Subcutaneous abdominal adipose tissue (tissue), 5 donors: ENCODE measurements around the gene TADA3.

ENCODE experiments used
- H3K27ac ChIP-seq: one replicate; pipeline ENCODE4 v1.7.0; 2013; ENCODE audit warnings: low read depth, mild to moderate bottlenecking, inconsistent platforms, low read length, moderate library complexity
- H3K27me3 ChIP-seq, 5 donors: one replicate each; pipeline ENCODE4 v1.7.0; 2013; ENCODE audit warnings: low read length in 5 of 5, inconsistent platforms in 1 of 5; ENCODE audit not compliant: control insufficient read depth in 5 of 5, insufficient read depth in 4 of 5
- H3K36me3 ChIP-seq, 5 donors: one replicate each; pipeline ENCODE4 v1.7.0; 2013; ENCODE audit warnings: low read length in 5 of 5; ENCODE audit not compliant: control insufficient read depth in 5 of 5, insufficient read depth in 5 of 5
- H3K4me1 ChIP-seq, 5 donors: one replicate each; pipeline ENCODE4 v1.7.0; 2013; ENCODE audit warnings: low read length in 5 of 5, mild to moderate bottlenecking in 3 of 5, moderate library complexity in 1 of 5; ENCODE audit not compliant: control insufficient read depth in 5 of 5, insufficient read depth in 5 of 5
- H3K4me3 ChIP-seq, 5 donors: one replicate each; pipeline ENCODE4 v1.7.0; 2013; ENCODE audit warnings: low read length in 5 of 5, low read depth in 1 of 5
- H3K9ac ChIP-seq, 5 donors: one replicate each; pipeline ENCODE4 v1.7.0; 2013; ENCODE audit warnings: low read length in 5 of 5, mild to moderate bottlenecking in 4 of 5, moderate library complexity in 3 of 5
- H3K9me3 ChIP-seq, 5 donors: one replicate each; pipeline ENCODE4 v1.7.0; 2013; ENCODE audit warnings: low read length in 5 of 5; ENCODE audit not compliant: control insufficient read depth in 5 of 5
- donor health status: healthy.
- donor health status: healthy.
- donor health status: healthy.
- donor health status: healthy.
- donor health status: healthy.

Gene TADA3

DNA sequence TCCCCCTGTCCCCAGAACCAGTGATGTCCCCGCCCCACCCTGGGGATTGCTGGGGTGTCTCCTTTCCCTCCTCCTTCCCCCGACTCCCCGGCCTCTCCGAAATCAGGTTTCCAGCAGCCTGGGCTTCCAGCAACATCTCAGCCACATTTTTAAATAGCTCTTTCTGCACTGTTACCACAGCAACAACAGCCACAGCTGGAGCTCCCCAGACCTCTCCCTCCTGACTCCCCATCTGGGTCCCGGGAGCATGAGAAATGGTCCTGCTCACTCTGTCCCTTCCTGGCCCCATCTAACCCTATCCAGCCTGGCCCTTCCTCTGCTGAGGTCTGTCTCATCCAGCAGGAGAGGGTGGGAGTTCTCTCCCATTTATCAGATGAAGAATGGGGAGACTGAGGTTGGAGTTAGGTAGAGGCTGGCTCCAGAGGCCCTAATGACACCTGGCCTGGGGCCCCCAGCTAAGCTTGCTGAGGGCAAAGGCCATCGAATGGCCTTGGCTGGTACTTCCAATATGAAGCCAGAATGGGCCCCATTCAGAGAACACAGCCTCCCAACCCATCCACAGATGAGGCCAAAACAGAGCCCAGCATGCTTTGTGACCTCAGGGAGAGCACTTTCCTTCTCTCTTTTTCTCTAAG lies 24.0 kb downstream of the TADA3 start:
- H3K4me3 ChIP-seq: peak overlapping the region; percentile 69 to 84 (median 81)

GRCh38 chr3:9767418-9767817 lies 24.9 kb downstream of the TADA3 start:
- H3K27me3 ChIP-seq: no peaks in the 10 kb centered on the region
- H3K9me3 ChIP-seq: no peaks in the 10 kb centered on the region
- peaks cover 2 to 29% (median 28%) of the 10 kb centered on the region in 5 donors for H3K36me3 ChIP-seq
- peak overlapping the region in 4 of 5 donors; percentile 11 to 90 (median 44) for H3K9ac ChIP-seq
- H3K4me3 ChIP-seq: peak overlapping the region in 2 of 5 donors; percentile 4 to 17
- peak overlapping the region; percentile 60 for H3K27ac ChIP-seq
- peaks cover 13 to 55% (median 49%) of the 10 kb centered on the region in 5 donors for H3K4me1 ChIP-seq

More for the DNA sequence above, 24.0 kb downstream of the TADA3 start:
- peaks cover 13 to 55% (median 49%) of the 10 kb centered on the region in 5 donors for H3K4me1 ChIP-seq
- peak overlapping the region; percentile 42 to 90 (median 77) for H3K9ac ChIP-seq
- peak overlapping the region; percentile 97 for H3K27ac ChIP-seq
- peaks cover 2 to 21% (median 20%) of the 10 kb centered on the region in 5 donors for H3K36me3 ChIP-seq
- no peaks in the 10 kb centered on the region for H3K27me3 ChIP-seq
- no peaks in the 10 kb centered on the region for H3K9me3 ChIP-seq

GRCh38 chr3:9765865-9766264 lies 26.4 kb downstream of the TADA3 start:
- peaks cover 2 to 44% (median 41%) of the 10 kb centered on the region in 5 donors for H3K36me3 ChIP-seq
- H3K9me3 ChIP-seq: no peaks in the 10 kb centered on the region
- H3K4me1 ChIP-seq: peaks cover 10 to 46% (median 42%) of the 10 kb centered on the region in 5 donors
- no peak overlapping the region for H3K27ac ChIP-seq
- no peak overlapping the region for H3K9ac ChIP-seq
- no peaks in the 10 kb centered on the region for H3K27me3 ChIP-seq
- H3K4me3 ChIP-seq: no peak overlapping the region

DNA sequence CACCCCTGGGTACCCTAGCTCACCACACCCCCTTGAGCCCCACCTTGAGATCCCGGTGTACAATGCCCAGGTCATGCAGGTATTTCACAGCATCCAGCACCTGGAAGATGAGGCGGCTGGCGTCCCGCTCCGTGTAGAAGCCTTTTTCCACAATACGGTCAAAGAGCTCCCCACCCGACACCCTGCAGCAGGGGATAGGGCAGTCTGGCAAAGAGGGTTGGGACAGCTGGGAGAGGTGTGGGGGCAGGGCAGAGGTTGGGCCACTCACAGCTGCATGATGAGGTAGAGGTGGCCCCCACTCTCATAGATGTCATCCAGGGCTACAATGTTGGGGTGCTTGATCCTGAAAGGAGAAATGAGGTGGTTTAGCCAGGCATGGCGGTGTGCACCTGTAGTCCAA lies 29.4 kb downstream of the TADA3 start:
- H3K27me3 ChIP-seq: no peaks in the 10 kb centered on the region
- no peak overlapping the region for H3K27ac ChIP-seq
- no peaks in the 10 kb centered on the region for H3K9me3 ChIP-seq
- H3K9ac ChIP-seq: no peak overlapping the region
- peaks cover 6 to 72% (median 68%) of the 10 kb centered on the region in 5 donors for H3K36me3 ChIP-seq
- H3K4me1 ChIP-seq: peaks cover 0 to 16% (median 14%) of the 10 kb centered on the region in 5 donors
- no peak overlapping the region for H3K4me3 ChIP-seq

GRCh38 chr3:9761919-9762318 lies 30.4 kb downstream of the TADA3 start:
- no peaks in the 10 kb centered on the region for H3K9me3 ChIP-seq
- no peaks in the 10 kb centered on the region for H3K27me3 ChIP-seq
- no peak overlapping the region for H3K4me3 ChIP-seq
- no peak overlapping the region for H3K27ac ChIP-seq
- H3K9ac ChIP-seq: peak overlapping the region in 1 of 5 donors; percentile 15
- peaks cover 7 to 81% (median 75%) of the 10 kb centered on the region in 5 donors for H3K36me3 ChIP-seq
- peaks cover 0 to 6% (median 5%) of the 10 kb centered on the region in 5 donors for H3K4me1 ChIP-seq

DNA sequence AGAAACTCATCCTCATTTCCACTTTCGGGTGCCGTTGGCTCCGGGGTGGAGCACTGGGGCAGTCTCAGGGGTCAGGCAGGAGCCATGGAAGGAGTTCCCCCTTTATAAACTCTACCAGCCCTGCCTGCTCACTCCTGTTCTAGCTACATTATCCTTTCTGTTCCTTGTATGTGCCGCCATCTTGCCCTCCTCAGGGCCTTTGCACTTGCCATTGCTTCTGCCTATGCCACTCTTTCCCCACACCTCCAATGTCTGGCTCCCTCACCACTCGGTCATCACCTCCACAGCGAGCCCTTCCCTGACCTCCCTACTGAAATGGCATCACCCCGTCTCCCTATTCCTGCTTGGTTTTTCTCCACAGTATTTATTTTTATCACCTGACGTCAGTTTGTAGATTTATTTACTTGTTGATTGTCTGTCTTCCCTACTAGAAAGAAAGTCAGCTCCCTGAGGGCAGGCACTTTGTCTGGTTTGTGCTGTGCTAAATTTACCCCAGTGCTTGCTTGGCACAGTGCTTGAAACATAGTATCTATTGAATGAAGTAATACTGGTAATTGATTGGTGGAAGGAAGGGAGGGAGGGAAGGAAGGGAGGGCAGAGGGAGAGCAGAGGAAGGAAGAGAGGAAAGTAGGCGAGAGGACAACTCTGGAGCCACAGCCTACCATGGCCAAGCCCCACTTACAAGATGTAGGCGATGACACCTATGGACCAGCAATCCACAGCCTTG lies 31.3 kb downstream of the TADA3 start:
- H3K9ac ChIP-seq: no peak overlapping the region
- no peaks in the 10 kb centered on the region for H3K9me3 ChIP-seq
- H3K4me3 ChIP-seq: no peak overlapping the region
- no peak overlapping the region for H3K27ac ChIP-seq
- peaks cover 0 to 2% (median 0%) of the 10 kb centered on the region in 5 donors for H3K4me1 ChIP-seq
- no peaks in the 10 kb centered on the region for H3K27me3 ChIP-seq
- H3K36me3 ChIP-seq: peaks cover 7 to 88% (median 80%) of the 10 kb centered on the region in 5 donors

- H3K9me3 ChIP-seq: no peaks in the 10 kb centered on the region
- peaks cover 0 to 13% (median 10%) of the 10 kb centered on the region in 5 donors for H3K4me1 ChIP-seq
- H3K4me3 ChIP-seq: no peak overlapping the region
- H3K27ac ChIP-seq: no peak overlapping the region
- peaks cover 5 to 88% (median 63%) of the 10 kb centered on the region in 5 donors for H3K36me3 ChIP-seq
- H3K9ac ChIP-seq: no peak overlapping the region
- H3K27me3 ChIP-seq: no peaks in the 10 kb centered on the region
Observed at GRCh38 chr3:9757427-9757826, 34.8 kb downstream of the TADA3 start.

DNA sequence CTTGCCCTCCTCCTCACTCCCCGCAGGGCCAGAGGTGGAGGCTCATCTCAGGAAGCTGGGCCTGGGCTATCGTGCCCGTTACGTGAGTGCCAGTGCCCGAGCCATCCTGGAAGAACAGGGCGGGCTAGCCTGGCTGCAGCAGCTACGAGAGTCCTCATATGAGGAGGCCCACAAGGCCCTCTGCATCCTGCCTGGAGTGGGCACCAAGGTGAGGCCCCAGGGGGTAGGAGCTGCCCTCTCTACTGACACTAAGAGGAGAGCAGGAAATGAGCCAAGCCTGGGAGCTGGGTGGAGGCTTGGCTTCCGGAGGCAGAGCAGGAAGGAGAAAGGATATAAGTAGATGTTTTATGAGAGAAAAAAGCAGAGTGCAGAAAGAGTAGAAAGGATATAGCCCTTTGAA lies 37.6 kb downstream of the TADA3 start:
- H3K36me3 ChIP-seq: peaks cover 5 to 73% (median 50%) of the 10 kb centered on the region in 5 donors
- H3K9me3 ChIP-seq: no peaks in the 10 kb centered on the region
- peaks cover 6 to 33% (median 27%) of the 10 kb centered on the region in 5 donors for H3K4me1 ChIP-seq
- no peaks in the 10 kb centered on the region for H3K27me3 ChIP-seq
- H3K9ac ChIP-seq: peak overlapping the region in 3 of 5 donors; percentile 21 to 44 (median 28)
- H3K27ac ChIP-seq: peak overlapping the region; percentile 52
- H3K4me3 ChIP-seq: no peak overlapping the region

DNA sequence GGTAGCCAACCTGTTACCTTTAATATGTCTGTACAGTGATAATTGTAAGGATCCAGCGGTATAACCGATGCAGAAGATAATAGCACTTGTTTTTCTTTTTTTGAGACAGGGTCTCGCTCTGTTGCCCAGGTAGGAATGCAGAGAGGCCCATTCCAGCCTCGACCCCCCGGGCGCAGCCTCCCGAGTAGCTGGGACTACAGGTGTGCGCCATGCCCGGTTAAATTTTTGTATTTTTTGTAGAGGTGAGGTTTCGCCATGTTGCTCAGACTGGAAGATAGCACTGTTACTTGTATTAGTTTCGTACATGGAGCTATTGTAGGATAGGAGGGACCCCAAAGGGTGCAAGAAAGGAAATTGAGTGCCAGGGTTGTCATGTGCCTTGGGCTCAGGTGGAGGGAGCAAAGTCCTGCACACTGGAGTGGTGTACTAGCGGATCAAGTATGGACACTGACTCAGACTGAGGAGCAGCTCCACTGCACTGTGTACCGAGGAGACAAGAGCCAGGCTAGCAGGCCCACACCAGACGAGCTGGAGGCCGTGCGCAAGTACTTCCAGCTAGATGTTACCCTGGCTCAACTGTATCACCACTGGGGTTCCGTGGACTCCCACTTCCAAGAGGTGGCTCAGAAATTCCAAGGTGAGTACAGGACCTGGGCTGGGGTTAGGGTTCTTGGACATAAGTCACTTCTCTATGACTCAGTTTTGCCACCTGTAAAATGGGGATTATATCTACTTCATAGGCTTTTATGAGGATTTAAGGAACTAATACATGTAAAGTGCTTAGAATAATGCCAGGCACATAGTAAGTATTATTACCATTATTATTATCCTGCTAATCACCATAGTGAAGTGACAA lies 41.5 kb downstream of the TADA3 start:
- H3K36me3 ChIP-seq: peaks cover 3 to 62% (median 40%) of the 10 kb centered on the region in 5 donors
- H3K9me3 ChIP-seq: no peaks in the 10 kb centered on the region
- H3K27ac ChIP-seq: peak overlapping the region; percentile 75
- peak overlapping the region; percentile 71 to 93 (median 90) for H3K4me3 ChIP-seq
- H3K27me3 ChIP-seq: no peaks in the 10 kb centered on the region
- peaks cover 6 to 40% (median 34%) of the 10 kb centered on the region in 5 donors for H3K4me1 ChIP-seq
- peak overlapping the region; percentile 75 to 81 (median 75) for H3K9ac ChIP-seq
